Pulmonary artery endothelial cell (primary cell): ENCODE results near the gene KATNAL1. TPM values are rescaled to one million over a fixed set of nuclear protein-coding genes. Genes with fewer than 3 reads are reported as not detected.
"Not testable (repeated sequence)": the region's sequence is repeated elsewhere in the genome, so short reads cannot be mapped to it uniquely, and the experiment has no call there.

Source experiments
- DNase-seq: peaks from one replicate; pipeline ENCODE4 v3.0.0-alpha.2; 2011; ENCODE audit warnings: low read depth, low spot score
- total RNA-seq: library from RNA; depleted of rRNA; stranded (reverse); fragments of >200 nt; gene quantifications from 2 replicates; pipeline ENCODE4 v1.2.3, GENCODE V29; 2014

The KATNAL1 gene
- total RNA-seq, 1 donor from 2014 or later: 17.9 TPM

GRCh38 chr13:30216111-30216510, 91.2 kb downstream of the KATNAL1 start:
- no peak for DNase-seq

GRCh38 chr13:30212256-30212655, 95.1 kb downstream of the KATNAL1 start:
- no peak for DNase-seq

GRCh38 chr13:30211745-30212144, 95.6 kb downstream of the KATNAL1 start:
- DNase-seq: no peak

DNA sequence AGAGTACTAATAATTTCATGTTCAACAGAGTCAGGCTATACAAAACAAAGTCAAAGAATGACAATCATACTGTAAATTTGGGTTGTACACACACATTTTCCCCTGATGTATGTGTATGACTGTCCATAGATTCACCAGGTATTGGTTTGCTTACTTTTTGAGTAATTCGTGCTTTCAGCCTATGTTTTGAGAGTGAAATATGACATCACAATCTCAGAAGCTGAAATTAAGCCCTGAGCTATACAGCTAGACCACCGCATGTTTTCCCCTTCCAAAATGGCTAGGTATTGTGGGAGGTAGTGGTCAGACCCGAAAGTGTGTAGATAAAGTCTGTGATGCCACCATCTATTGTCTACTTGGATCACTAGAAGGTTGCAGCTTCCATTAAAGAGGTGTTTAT, 102.8 kb downstream of the KATNAL1 start:
- DNase-seq: no peak

DNA sequence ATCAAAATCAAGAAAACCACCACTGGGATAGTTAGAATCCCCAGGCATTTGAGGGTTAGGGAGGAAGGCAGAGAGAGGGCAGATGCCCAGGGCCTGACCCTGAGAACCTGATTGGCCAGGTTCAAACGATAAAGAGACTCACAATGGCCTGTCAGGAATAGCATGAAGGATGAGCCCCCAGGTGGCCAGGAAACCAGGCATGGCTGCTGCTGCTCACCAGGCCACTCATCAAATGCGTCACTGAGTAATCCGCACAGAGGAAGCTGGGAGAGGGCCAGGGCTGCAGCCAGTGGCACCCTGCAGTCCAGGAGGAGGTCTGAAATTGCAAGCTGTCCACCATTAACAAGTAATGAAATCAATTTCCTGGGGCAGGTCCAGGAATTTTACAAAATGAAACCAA, 111.3 kb downstream of the KATNAL1 start:
- no peak for DNase-seq

GRCh38 chr13:30194906-30195305, 112.4 kb downstream of the KATNAL1 start:
- no peak for DNase-seq

DNA sequence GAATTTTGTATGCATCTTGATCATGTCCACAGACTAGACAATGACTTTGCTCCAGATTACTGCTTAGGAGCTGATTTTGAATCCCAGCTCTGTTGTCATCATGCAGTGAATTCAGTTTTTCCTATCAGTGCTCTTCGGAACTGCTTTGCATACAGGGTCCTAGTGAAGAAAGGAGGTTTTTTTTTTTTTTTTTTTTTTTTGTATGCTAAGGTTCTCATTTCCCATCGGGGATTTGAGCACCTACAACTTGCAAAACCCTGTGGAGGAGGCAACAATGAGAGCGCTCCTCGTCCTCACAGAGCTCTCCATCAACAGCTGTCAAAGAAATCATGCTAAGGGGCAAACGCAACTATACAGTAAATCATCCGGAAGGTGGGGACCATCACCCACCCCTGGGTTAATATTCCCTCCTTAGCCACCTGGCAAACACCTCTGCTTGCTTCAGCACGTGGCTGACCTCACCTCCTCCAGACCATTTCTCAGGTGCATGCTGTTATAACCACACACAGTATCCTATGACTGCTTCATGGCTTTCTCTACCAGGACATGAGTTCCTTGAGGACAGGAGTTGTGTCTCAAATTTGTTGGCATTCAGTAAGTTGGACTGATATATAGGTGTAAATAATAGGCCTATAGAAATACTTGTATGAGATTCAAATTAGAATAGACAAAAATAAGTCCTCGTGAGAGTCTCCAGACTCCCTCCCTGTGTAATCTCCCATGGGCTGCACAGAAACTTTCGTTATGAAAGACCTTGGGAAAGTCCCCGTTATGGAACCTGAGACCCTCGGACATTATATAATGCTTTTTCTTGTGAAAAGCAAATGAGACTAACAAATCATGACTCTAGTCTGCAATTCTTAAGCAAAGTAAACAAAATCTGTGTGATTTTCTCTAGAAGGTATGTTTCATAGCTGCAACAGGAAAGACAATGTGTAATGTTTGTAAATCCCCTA, 113.8 kb downstream of the KATNAL1 start:
- no peak for DNase-seq

DNA sequence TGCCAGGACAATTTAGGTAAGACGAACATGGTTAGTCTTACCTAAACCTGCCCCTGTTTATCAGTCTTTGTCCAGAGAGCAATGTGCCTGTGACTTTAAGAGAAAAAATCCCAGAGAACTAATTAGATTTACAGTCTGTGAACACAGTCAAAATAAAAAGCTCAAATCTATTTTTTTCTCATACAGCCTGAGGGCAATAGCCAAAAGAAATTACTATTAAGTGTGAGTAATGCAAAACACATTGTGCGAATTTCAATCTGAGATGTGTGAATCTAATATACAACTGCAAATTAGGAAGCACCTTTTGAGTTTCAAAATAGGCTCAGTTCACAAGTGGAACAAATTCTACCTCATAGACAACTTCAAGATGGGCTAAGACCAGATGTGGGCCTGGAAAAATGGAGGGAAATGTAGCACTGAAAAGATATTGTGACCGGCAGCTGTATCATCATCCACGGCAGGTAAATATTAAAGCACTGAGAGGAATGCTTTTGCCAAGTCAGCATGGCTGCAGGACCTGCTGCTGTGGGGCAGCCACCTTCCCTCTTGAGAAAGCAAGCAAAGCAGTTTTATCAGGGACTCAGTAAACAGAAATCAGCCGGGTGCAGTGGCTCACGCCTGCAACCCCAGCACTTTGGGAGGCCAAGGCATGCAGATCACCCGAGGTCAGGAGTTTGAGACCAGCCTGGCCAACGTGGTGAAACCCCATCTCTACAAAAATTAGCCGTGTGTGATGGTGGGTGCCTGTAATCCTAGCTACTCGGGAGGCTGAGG, 114.8 kb downstream of the KATNAL1 start:
- no peak for DNase-seq

DNA sequence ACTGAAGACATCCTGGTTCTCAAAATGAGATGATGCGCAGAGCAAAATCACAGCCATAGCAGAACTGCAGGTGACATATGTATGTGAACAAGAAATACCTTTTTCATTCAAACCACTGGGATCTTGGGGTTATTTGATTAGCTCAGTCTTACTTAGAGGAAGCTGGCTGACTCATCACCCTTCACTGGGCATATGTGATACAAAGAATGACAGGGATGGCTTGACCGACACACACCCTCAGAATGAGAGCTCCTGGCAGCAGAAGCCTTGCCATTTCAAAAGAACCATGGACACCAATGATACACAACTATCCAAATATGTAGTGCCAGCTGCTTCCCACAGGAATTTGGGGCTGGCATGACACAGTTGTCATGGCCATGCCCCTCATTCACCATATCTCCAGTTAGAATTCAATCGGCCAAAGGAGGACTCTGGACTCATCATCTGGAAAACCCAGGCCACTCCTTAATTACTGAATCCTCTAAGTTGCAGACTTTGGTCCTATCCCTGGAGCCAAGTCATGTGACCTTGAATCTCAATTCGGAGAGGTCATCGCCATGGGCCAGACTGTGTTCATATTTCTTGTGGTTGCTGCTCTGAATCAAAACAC, 115.8 kb downstream of the KATNAL1 start:
- DNase-seq: no peak

DNA sequence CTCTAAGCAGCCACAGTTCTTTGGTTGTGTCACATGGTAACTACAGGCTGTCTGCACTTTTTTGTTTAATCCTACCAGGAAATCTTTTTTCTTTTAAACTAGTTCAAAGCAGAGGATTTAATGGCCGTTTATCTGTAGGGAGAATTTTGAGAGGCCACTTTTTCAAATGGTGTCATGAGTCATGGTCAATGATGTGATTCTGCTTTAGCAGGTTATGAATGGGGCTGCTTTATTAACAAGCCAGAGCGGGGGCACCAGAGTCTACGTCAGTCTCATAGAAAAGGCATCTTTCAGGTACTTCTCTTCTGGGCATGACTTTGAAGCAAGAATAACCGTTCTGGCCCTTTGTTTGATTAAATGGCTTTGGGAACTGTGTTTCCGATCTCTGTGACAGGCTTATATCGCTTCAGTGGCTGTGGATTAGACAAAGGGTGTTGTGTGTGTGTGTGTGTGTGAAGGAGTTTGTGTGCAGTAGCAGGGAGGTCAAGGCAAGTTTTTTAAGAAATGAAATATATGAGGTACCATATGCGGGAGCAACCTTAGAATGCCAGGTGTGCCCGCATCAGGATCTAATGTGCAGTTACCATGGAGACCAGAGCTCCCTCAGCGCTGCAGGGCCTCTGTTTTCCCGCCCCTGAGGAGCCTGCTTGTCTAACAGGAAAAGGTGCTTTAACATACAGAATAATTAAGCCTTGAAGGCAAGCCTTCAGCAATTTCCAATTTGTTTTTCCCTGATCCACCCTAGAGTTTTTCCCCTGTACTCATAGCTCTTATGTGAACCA, 120.5 kb downstream of the KATNAL1 start:
- DNase-seq: no peak

DNA sequence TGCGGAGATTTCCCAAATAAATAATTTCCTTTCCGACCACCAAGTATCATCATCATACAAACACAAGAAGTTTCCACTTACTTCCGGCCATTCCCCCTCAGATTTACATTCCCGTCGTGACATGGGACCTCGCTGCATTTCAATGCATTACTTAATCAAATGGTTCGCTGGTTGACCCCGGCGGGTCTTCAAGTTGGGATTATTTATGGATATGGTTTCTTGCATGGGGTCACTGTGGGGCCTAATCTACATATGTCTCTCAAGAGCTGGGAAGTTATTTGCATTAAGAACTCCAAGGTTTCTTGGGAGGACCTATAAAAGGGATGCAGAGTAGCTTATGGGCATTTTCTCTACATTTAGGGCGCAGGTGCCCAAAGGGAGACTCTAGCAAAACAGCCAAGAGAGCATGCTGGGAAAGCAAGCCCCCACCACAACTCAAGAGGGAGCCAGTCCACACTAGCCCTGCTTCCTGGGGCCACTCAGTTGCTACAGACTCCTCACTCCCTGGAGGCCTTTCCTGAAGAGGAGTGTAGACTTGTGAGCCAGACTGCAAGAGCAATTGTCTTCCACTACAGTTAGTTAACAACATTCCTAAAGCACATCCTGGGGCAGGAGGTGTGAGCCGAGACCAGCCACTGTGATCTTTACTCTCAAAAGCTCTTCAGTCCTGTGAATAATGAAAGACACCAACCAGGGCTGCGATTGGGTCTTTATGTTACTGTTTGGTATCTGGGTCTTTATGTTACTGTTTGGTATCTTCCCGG, 125.3 kb downstream of the KATNAL1 start:
- DNase-seq: no peak

DNA sequence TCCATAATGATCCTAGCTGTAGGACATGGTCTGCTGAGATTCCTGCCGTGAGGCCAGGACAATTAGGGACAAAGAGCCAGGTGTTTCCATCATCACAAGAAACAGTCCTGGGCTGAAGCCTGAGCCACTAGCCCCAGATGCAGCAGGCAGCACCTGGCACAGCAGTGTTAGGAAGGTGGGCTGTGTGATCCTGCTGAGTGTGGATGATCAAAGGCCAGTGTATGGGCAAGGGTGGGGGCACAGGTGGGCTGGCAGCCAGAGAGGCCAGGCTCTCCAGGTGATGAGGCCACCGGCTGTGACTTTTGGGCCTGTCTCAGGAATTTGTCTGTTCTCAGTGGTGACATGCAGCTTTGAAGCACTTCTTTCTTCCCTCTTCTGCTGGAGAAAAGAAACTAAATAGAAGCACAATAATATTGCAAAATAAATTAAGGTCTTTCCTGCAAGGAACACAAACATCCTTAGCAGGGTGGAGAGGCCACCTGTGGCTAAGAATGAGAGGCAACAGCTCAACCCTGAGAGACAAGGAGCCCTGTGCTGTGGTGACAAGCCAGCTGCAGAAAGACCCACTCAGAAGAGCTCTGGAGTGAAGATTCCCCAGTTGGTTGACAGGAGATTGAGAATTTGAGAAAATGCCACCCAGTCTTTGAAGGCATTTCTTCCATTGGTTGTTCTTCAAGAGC, 127.6 kb downstream of the KATNAL1 start:
- DNase-seq: no peak

GRCh38 chr13:30178976-30179375, 128.4 kb downstream of the KATNAL1 start:
- DNase-seq: no peak

GRCh38 chr13:30175166-30175565, 132.2 kb downstream of the KATNAL1 start:
- DNase-seq: no peak

DNA sequence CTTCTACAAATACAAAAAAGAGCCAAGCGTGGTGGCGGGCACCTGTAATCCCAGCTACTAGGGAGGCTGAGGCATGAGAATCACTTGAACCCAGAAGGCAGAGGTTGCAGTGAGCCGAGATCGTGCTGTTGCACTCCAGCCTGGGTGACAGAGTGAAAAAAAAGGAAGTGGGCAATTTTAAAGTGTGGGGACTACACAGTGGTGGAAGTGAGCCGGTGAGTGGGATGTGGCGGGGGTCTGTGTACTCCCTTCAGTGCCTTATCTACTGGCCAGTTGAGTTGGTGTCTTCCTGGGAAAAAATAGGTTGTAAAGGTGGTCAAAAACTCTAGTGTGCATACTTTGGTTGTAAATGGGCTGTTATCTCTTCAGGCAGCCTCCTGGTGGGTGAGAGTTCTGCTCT, 133.1 kb downstream of the KATNAL1 start:
- not testable (repeated sequence) for DNase-seq

DNA sequence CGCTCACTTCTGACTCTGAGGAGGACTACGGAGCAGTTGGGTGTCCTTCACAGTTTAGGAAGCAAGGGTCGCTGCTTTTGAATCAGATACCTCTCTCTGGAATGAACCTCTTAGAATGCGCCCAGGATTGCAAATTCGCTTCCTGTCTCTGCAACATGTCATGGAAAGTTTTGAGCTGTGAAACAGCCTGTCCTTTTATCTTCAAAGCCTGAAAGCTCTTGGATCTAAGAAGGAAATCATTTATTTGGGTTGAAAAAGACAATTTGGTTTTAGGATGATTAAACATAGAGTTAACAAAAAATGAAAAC, 134.1 kb downstream of the KATNAL1 start:
- DNase-seq: no peak

DNA sequence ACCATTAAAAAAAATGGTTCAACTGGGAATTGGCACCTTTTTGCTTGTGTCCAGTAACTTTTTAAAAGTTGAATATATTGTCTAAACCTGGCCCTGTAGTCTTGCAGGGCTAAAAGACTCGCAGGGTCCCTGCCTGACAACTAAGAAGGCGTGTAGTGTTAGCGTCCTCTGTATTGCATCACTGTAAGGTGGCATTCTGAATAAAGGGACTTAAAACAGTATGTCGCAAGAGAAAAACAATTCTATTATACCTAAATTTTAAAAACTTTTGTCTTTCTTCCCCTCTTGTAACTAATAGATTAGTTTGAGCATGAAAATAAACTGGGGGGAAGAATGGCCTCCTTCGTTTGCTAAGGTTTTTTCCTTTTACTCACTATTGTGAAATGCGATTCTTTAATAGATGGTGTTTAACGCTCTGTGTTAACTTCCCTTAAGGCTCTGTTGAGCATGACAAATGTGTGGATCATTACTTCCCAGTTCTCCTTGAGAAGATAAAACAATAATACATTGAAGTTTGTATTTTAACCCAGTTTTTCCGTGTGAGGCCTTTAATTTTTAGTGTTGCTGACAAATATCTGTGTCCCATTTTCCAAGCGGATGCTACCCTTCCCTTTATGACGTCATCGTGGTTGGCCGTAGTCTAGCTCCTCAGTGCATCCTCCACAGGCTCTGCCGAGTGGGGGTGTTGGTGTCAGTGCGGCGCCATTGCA, 134.6 kb downstream of the KATNAL1 start:
- no peak for DNase-seq

- DNase-seq: no peak
These were observed 136.8 kb downstream of the KATNAL1 start for GRCh38 chr13:30170569-30170968.

- no peak for DNase-seq
These were observed 137.9 kb downstream of the KATNAL1 start for GRCh38 chr13:30169442-30169841.
